ENCODE results near the gene ULBP3.

ULBP3 gene

GRCh38 chr6:150068720-150069648 is at the start of gene ULBP3:
Gene ULBP3, minus strand, starts transcription at chr6:150069121. Its CDS starts 55 bp downstream, at chr6:150069066.
- DNase-seq (ENCODE audit: low read depth in 3 of 3), result peak; percentile 43 to 76 (median 50)

- DNase-seq (ENCODE audit: low read depth in 3 of 3), result no peak
These were observed 49.7 kb upstream of the ULBP3 start for GRCh38 chr6:150118627-150119026.

- no peak for DNase-seq (ENCODE audit: low read depth in 3 of 3)
These were observed 49.3 kb upstream of the ULBP3 start for GRCh38 chr6:150118203-150118602.

- DNase-seq (ENCODE audit: low read depth in 3 of 3), result no peak
These were observed 47.4 kb upstream of the ULBP3 start for GRCh38 chr6:150116200-150116800.

DNA sequence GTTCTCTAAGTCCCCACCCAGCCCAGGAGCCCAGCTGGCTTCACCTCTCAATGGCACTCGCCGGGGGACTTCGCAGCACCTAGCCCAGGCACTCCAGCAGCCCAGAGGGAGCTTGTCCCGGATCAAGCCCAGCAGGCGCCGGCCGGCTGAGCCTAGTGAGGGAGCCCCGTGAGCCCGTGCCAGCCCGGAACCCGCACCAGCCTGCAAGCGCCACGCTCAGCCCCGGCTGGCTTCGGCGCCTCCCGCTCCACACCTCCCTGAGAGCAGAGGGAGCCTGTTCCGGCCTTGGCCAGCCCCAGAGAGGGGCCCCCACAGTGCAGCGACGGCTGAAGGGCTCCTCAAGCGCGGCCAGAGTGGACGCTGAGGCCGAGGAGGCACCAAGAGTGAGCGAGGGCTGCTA is 46.8 kb upstream of the ULBP3 start:
- no peak for DNase-seq (ENCODE audit: low read depth in 3 of 3)

GRCh38 chr6:150112233-150112632 is 43.3 kb upstream of the ULBP3 start:
- no peak for DNase-seq (ENCODE audit: low read depth in 3 of 3)

DNA sequence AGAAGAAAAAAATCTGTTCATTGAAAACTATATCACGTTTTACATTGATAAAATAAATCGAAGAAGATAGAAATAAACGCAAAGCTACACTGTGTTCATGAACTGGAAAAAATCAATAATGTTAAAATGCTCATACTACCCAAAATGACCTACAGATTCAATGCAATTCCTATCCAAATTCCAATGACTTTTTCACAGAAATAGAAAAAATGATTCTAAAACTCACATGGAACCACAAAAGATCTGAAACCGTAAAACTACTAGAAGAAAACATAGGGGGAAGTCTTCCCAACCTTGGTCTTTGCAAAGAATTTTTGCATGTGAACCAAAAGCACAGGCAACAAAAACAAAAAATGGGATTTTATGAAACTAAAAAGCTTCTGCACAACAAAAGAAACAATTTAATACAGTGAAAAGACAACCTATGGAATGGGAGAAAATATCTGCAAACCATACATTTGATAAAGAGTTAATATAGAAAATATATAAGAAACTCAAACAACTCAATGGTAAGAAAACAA is 33.9 kb upstream of the ULBP3 start:
- no peak for DNase-seq (ENCODE audit: low read depth in 3 of 3)

DNA sequence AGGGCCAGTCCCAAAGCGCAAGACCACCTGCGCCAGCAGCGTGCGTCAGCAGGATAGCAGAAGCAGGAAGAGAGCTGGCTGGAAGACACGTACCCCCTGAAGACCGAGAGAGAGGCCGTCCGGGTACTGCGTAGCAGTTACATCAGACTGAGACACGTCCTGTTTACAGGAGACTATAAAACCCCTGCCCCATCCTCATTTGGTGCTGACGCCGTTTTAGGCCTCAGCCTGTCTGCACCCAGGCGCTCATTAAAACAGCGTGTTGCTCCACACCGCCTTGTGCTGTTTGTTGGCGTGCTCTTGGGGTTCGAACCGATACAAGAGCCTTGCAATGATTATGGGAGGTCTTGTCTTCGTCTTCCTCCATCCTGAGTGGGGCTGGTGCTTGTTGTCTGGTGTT is 31.8 kb upstream of the ULBP3 start:
- no peak for DNase-seq (ENCODE audit: low read depth in 3 of 3)

DNA sequence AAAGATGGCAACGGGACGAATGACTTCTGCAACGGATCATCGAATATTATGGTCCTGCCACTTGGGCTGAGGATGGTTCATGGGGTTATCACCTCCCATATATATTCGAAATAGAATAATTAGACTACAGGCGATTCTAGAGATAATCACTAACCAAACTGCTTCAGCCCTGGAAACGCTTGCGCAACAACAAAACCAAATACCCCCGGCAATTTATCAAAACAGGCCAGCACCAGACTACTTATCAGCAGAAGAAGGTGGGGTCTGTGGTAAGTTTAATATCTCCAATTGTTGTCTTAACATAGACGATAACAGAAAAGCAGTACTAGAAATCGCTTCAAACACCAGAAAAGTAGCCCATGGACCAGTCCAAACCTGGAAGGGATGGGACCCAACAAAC is 31.0 kb upstream of the ULBP3 start:
- DNase-seq (ENCODE audit: low read depth in 3 of 3), result no peak

GRCh38 chr6:150099546-150099945 is 30.6 kb upstream of the ULBP3 start:
- no peak for DNase-seq (ENCODE audit: low read depth in 3 of 3)

DNA sequence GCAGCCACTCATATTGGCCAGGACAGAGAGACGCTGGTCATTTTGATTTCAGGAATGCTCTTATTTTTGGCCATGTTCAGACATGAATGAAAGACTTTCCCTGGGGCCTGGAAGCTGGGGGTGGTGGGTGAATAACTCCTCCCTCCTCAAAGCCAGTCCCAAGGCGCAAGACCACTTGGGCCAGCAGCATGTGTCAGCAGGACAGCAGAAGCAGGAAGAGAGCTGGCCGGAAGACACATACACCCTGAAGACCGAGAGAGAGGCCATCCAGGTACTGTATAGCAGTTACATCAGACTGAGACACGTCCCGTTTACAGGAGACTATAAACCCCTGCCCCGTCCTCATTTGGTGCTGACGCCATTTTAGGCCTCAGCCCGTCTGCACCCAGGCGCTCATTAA is 29.2 kb upstream of the ULBP3 start:
- DNase-seq (ENCODE audit: low read depth in 3 of 3), result no peak

GRCh38 chr6:150093397-150093796 is 24.5 kb upstream of the ULBP3 start:
- no peak for DNase-seq (ENCODE audit: low read depth in 3 of 3)

DNA sequence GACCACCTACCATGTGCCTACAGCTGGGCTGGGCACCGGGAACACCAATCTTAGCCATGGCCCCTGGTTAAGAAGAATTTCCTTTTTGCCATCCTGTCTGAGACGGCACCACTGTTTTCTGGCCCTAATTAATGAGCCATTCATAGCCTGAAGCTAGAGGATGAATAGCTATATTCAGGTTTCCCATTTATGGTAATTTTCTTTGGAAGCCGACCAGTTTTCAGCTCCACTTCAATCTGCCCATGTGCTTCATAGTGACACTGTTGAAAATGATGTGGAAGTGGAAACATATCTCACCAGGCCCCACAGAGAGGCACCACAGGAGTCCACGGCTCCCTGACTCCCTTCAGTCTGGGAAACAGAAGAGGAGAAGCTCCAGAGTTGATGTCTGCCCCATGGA is 22.6 kb upstream of the ULBP3 start:
- no peak for DNase-seq (ENCODE audit: low read depth in 3 of 3)

DNA sequence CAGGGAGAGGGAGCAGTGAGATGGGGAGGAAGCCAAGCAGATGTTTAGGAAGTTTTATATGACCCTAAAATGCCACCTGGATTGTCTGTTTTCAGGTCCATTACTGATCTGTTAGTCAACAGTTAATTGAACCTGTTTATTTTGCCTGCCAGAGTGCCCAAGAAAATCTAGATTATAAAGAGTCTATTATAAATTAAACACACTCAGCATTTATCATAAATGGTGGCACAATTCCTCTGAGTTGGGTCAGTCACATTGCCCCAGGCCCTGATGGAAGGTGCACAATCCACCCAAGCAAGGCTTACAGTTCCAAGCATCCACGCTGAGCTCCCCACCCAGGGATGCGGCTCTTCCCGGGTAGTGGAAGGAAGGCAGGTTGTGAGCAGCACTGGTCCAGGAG is 21.4 kb upstream of the ULBP3 start:
- no peak for DNase-seq (ENCODE audit: low read depth in 3 of 3)

DNA sequence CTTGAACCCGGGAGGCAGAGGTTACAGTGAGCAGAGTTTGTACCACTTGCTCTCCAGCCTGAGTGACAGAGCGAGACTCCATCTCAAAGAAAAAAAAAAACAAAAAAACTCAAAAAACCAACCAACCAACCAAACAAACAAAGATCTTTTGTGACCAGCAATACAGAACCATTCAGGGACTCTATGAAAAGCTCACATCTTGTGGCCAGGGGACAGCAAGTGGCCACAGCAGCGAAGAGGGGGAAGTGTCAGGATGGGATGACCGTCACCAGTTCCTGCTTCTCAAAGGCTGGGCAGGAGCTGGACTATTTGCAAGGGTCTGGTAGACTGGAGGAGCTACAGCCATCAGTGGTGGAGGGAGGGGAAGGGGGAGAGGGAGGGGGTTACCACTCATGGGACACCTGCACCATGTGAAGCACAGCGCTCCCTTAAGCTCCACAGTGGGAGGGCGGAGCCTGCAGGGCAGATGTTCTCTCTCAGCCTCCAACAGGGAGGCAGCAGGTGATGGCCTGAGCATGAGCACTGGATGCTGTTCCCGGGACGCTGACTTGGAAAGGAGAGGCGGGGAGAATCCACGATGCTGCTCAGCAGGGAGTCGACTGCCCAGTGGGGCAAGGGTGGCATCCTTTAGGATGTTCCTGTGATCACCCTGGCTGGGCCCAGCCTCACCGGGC is 19.7 kb upstream of the ULBP3 start:
- DNase-seq (ENCODE audit: low read depth in 3 of 3), result no peak

GRCh38 chr6:150087336-150087735 is 18.4 kb upstream of the ULBP3 start:
- no peak for DNase-seq (ENCODE audit: low read depth in 3 of 3)

DNA sequence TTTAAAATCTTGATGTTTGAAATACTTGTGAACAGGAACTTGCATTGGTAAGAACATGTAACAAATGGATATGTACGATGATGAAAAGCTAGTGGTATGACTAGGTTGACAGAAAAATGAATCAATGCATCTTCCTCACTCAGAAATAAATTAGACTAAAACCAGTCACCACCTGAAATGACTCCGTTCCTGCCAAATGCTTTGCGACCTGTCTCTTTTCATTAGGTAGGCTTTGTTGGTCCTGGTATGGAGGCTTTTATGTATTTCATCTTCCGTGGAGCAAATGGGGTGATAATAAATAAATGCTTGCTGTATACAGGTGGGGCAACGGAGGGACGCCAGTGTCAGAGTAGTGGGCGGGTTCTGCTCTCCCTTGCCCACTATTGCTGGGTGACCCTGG is 17.1 kb upstream of the ULBP3 start:
- DNase-seq (ENCODE audit: low read depth in 3 of 3), result no peak

GRCh38 chr6:150084426-150084825 is 15.5 kb upstream of the ULBP3 start:
- no peak for DNase-seq (ENCODE audit: low read depth in 3 of 3)

DNA sequence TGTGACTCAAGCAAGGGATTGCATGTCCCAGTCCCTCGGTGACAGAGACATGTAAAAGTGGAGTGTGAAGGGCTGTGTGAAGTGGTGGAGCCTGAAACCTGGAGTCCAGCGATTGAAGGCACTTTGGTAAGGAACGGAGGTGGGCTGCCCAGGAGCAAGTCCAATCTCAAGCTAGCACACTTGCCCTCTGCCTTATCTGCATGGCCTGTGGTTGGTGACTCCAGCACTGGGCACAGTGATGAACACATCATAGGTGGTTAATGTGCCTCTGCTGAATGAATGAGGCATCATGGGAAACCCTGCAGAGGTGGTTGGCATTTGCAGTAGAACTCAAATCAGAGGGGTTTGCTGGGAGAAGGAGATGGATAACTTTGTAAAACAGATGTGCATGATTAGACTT is 14.9 kb upstream of the ULBP3 start:
- no peak for DNase-seq (ENCODE audit: low read depth in 3 of 3)

DNA sequence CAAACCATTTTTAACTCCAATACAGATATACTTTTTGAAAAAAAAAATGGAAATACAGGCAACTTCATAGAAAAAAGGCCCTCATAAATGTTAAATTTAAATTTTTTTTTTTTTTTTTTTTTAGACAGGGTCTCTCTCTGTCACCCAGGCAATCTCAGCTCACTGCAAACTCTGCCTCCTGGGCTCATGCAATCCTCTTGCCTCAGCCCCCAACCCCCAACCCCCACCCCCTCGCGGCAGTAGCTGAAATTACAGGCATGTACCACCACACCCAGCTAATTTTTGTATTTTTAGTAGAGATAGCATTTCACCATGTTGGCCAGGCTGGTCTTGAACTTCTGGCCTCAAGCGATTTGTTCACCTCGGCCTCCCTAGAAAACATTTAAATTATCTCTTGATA is 12.8 kb upstream of the ULBP3 start:
- no peak for DNase-seq (ENCODE audit: low read depth in 3 of 3)

DNA sequence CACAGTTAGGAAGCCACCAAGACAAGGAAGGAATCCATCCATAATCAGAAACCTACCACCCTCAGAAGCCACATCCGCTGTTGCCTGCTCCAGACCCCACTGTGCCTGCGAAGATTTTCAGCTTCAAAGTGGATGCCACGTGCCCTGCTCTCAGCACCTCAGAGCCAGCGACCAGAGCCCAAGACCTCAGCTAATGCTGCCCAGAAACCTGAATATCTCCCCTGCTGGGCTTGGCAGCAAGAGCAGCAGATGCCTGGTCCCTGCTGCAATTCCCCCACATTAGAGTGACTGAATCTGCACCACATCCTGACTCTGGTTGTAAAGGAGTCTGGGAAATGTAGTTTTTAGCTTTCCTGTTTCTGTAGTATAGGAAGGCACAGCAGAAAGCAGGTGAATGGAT is 10.7 kb upstream of the ULBP3 start:
- no peak for DNase-seq (ENCODE audit: low read depth in 3 of 3)

DNA sequence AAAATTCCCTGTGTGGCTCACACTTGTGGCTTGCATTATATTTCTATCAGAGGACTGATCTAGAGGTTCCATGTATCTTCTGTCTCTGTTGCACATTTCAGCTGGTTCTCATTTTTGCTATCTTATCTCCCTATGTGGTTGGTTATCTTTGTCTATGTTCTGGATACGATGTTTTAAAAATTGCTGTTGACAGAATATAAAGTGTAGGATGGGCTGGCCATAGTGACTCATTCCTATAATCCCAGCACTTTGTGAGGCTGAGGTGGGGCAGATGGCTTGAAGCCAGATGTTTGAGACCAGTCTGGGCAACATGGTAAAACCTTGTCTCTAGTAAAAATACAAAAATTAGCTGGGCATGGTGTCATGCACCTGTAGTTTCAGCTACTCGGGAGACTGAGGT is 9.9 kb upstream of the ULBP3 start:
- DNase-seq (ENCODE audit: low read depth in 3 of 3), result no peak
